ENCODE results near the gene FGD2.

Gene FGD2

DNA sequence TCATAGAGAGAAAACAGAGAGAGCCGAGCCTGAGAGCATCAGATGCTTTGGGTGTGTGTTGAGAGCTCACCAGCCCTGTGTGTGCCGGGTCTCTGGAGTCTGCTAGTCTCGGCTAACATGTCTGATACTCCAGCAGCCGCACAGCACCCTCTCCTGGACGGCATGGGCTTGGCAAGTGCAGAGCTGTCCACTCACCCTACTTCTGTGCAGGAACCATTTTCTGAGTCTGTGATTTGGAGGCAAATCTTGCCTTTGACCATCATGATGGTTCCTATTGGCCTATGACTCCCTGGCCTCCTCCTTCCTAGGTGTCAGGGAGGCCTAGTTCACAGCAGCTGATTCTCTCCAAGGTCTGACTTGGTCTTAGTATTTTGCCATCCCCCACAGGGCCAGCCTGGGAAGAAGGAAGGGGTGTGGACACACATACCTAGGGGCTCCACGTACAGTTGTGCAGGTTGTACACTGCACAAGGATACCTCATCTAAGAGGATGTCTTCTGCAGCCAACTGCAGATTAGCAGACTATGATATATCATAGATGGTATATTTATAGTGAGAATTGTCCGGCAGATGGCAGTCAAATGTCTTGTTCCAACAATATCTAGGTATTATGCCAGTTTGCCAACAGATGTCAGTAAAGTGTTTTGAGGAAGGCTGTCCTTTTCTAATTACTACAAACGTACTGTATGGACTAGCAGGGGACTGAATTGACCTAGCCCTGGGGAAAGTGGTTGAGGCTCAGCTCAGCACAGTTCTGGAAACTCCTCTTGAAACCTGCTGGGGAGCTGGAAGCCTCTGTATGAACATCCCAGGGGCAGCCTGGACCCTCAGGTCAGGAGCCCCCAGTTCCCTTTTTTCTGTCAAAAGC, 13.0 kb downstream of the FGD2 start:
- Histone ChIP-seq H4K20me1 (ENCODE audit: insufficient read depth, low read length, poor library complexity, severe bottlenecking) (no peaks in the 10 kb centered on the region), H3K4me3 (ENCODE audit: low read length, poor library complexity, severe bottlenecking) (no peak overlapping the region), H3K9me3 (ENCODE audit: insufficient read depth, low read depth, low read length) (no peaks in the 10 kb centered on the region), H3K36me3 (ENCODE audit: insufficient read depth, low read length) (no peaks in the 10 kb centered on the region), H3F3A (ENCODE audit: low read depth) (no peaks in the 10 kb centered on the region), H3K27me3 (ENCODE audit: insufficient read depth, low read length, poor library complexity, severe bottlenecking) (no peaks in the 10 kb centered on the region), H3K9me2 (replicated peaks; ENCODE audit: low read depth, low read length) (no peaks in the 10 kb centered on the region), H3K4me2 (ENCODE audit: low read depth, low read length, poor library complexity, severe bottlenecking) (peak overlapping the region; percentile 39), H3K4me1 (ENCODE audit: insufficient read depth, low read length, poor library complexity, severe bottlenecking) (peaks cover 7% of the 10 kb centered on the region), H3K79me2 (ENCODE audit: insufficient read depth, low read length) (no peaks in the 10 kb centered on the region), H3K9ac (ENCODE audit: low read depth, low read length, poor library complexity, severe bottlenecking) (peak overlapping the region; percentile 6), H2AFZ (ENCODE audit: low read length) (peak overlapping the region; percentile 78)
- no peak for TF ChIP-seq EZH2phosphoT487 (IDR thresholded peaks at IDR 0.05; ENCODE audit: borderline replicate concordance)
- TF ChIP-seq, protein P1, sequence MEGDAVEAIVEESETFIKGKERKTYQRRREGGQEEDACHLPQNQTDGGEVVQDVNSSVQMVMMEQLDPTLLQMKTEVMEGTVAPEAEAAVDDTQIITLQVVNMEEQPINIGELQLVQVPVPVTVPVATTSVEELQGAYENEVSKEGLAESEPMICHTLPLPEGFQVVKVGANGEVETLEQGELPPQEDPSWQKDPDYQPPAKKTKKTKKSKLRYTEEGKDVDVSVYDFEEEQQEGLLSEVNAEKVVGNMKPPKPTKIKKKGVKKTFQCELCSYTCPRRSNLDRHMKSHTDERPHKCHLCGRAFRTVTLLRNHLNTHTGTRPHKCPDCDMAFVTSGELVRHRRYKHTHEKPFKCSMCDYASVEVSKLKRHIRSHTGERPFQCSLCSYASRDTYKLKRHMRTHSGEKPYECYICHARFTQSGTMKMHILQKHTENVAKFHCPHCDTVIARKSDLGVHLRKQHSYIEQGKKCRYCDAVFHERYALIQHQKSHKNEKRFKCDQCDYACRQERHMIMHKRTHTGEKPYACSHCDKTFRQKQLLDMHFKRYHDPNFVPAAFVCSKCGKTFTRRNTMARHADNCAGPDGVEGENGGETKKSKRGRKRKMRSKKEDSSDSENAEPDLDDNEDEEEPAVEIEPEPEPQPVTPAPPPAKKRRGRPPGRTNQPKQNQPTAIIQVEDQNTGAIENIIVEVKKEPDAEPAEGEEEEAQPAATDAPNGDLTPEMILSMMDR (conservative IDR thresholded peaks at IDR 0.05; ENCODE audit: low read length) = peak; percentile 96

DNA sequence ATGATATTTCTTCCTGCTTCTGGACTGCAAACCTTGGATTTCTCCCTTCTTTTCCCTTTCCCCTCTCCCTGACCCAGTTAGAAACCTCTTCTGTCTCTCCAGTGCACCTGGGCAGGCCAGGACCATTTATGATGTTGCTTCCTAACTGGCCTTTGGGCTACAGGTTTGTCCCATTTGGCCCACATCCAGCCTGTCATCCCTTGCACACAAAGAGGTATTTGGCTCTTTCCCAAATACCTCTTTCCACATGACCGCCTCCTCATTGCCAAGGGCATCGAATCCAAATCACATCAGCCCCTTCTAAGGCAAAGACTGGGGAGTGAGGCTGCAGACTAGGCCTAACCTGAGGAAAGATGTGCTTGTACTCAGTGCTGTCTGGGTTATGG, 13.6 kb downstream of the FGD2 start:
- TF ChIP-seq, protein P1 (conservative IDR thresholded peaks at IDR 0.05; ENCODE audit: low read length) = no peak
- no peak for TF ChIP-seq EZH2phosphoT487 (IDR thresholded peaks at IDR 0.05; ENCODE audit: borderline replicate concordance)

DNA sequence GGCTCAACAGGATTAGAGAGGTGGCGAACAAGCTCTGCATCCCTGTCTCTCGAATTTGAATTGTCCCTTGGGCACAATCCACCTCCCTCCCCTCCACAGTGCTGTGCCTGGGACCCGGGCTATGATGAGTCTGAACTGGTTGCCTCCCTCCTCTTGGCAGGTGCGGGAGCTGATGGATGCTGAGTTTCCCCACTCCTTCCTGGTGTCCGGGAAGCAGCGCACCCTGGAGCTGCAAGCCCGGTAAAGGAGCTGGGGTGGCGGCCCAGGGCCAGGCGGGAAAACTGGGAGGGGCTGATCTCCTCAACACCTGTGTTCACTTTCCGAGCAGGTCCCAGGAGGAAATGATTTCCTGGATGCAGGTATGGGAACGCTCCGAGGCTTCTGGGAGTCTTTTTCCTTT, 14.9 kb downstream of the FGD2 start:
- H3K4me1 ChIP-seq (ENCODE audit: insufficient read depth, low read length, poor library complexity, severe bottlenecking) = peaks cover 7% of the 10 kb centered on the region
- H3K4me3 ChIP-seq (ENCODE audit: low read length, poor library complexity, severe bottlenecking) = no peak overlapping the region
- no peaks in the 10 kb centered on the region for H4K20me1 ChIP-seq (ENCODE audit: insufficient read depth, low read length, poor library complexity, severe bottlenecking)
- TF ChIP-seq, protein P1 (conservative IDR thresholded peaks at IDR 0.05; ENCODE audit: low read length) = no peak
- no peak for TF ChIP-seq EZH2phosphoT487 (IDR thresholded peaks at IDR 0.05; ENCODE audit: borderline replicate concordance)
- no peaks in the 10 kb centered on the region for H3K27me3 ChIP-seq (ENCODE audit: insufficient read depth, low read length, poor library complexity, severe bottlenecking)
- no peaks in the 10 kb centered on the region for H3K9me3 ChIP-seq (ENCODE audit: insufficient read depth, low read depth, low read length)
- no peaks in the 10 kb centered on the region for H3K36me3 ChIP-seq (ENCODE audit: insufficient read depth, low read length)
- H3F3A ChIP-seq (ENCODE audit: low read depth) = no peaks in the 10 kb centered on the region
- H2AFZ ChIP-seq (ENCODE audit: low read length) = no peak overlapping the region
- no peak overlapping the region for H3K4me2 ChIP-seq (ENCODE audit: low read depth, low read length, poor library complexity, severe bottlenecking)
- no peaks in the 10 kb centered on the region for H3K9me2 ChIP-seq (replicated peaks; ENCODE audit: low read depth, low read length)
- H3K9ac ChIP-seq (ENCODE audit: low read depth, low read length, poor library complexity, severe bottlenecking) = no peak overlapping the region
- no peaks in the 10 kb centered on the region for H3K79me2 ChIP-seq (ENCODE audit: insufficient read depth, low read length)

More for the DNA sequence above, 13.6 kb downstream of the FGD2 start:
- Histone ChIP-seq H3K9me3 (ENCODE audit: insufficient read depth, low read depth, low read length) (no peaks in the 10 kb centered on the region), H3K4me2 (ENCODE audit: low read depth, low read length, poor library complexity, severe bottlenecking) (no peak overlapping the region), H3F3A (ENCODE audit: low read depth) (no peaks in the 10 kb centered on the region), H3K9me2 (replicated peaks; ENCODE audit: low read depth, low read length) (no peaks in the 10 kb centered on the region), H3K4me3 (ENCODE audit: low read length, poor library complexity, severe bottlenecking) (no peak overlapping the region), H3K79me2 (ENCODE audit: insufficient read depth, low read length) (no peaks in the 10 kb centered on the region), H3K36me3 (ENCODE audit: insufficient read depth, low read length) (no peaks in the 10 kb centered on the region), H3K4me1 (ENCODE audit: insufficient read depth, low read length, poor library complexity, severe bottlenecking) (peaks cover 7% of the 10 kb centered on the region), H2AFZ (ENCODE audit: low read length) (peak overlapping the region; percentile 76), H3K27me3 (ENCODE audit: insufficient read depth, low read length, poor library complexity, severe bottlenecking) (no peaks in the 10 kb centered on the region), H4K20me1 (ENCODE audit: insufficient read depth, low read length, poor library complexity, severe bottlenecking) (no peaks in the 10 kb centered on the region), H3K9ac (ENCODE audit: low read depth, low read length, poor library complexity, severe bottlenecking) (peak overlapping the region; percentile 6)

Data from Loucy (cell line).